Astrocyte (in vitro differentiated cells and primary cell): ENCODE data around the gene PHETA2. TPM values are rescaled to one million over a fixed set of nuclear protein-coding genes. Genes with fewer than 3 reads are reported as not detected.
"Not testable (repeated sequence)": the region's sequence is repeated elsewhere in the genome, so short reads cannot be mapped to it uniquely, and the experiment has no call there.

ENCODE experiments used
- DNase-seq: peaks from one replicate; pipeline ENCODE4 v3.0.0-alpha.2; 2010; ENCODE audit warnings: low read depth
- FAIRE-seq: peaks from 2 replicates; lab custom pipeline; 2011; peaks lifted over from hg19 to GRCh38; lab: Jason Lieb, UNC
- H2AFZ ChIP-seq: 2 replicates; pipeline ENCODE4 v1.6.0; 2012; ENCODE audit warnings: low read depth, low read length, inconsistent platforms
- H3K27ac ChIP-seq: 2 replicates; pipeline ENCODE4 v1.5.1; 2011; ENCODE audit warnings: low read depth, low read length, inconsistent platforms
- H3K27me3 ChIP-seq: 2 replicates; pipeline ENCODE4 v1.6.0; 2011; ENCODE audit warnings: low read length, inconsistent platforms; ENCODE audit not compliant: insufficient read depth
- H3K36me3 ChIP-seq: 2 replicates; pipeline ENCODE4 v1.5.1; 2011; ENCODE audit warnings: low read length, inconsistent platforms; ENCODE audit not compliant: insufficient read depth
- H3K4me1 ChIP-seq: 2 replicates; pipeline ENCODE4 v1.5.1; 2011; ENCODE audit warnings: low read length, inconsistent platforms; ENCODE audit not compliant: insufficient read depth
- H3K4me2 ChIP-seq: 2 replicates; pipeline ENCODE4 v1.6.0; 2012; ENCODE audit warnings: low read length, inconsistent platforms
- H3K4me3 ChIP-seq: 2 replicates; pipeline ENCODE4 v1.5.1; 2011; ENCODE audit warnings: low read depth, mild to moderate bottlenecking, low read length, inconsistent platforms; ENCODE audit not compliant: insufficient read depth
- H3K79me2 ChIP-seq: 2 replicates; pipeline ENCODE4 v1.6.0; 2012; ENCODE audit warnings: mild to moderate bottlenecking, low read length, inconsistent platforms; ENCODE audit not compliant: insufficient read depth
- H3K9ac ChIP-seq: 2 replicates; pipeline ENCODE4 v1.6.0; 2012; ENCODE audit warnings: mild to moderate bottlenecking, low read length, inconsistent platforms
- H3K9me3 ChIP-seq: 2 replicates; pipeline ENCODE4 v1.5.1; 2012; ENCODE audit warnings: low read depth, mild to moderate bottlenecking, low read length, inconsistent platforms; ENCODE audit not compliant: insufficient read depth
- H4K20me1 ChIP-seq: 2 replicates; pipeline ENCODE4 v1.6.0; 2012; ENCODE audit warnings: low read length, inconsistent platforms; ENCODE audit not compliant: insufficient read depth
- H3K27ac Mint-ChIP-seq: one replicate; pipeline ENCODE4 v1.8.0; 2021; ENCODE audit warnings: mild to moderate bottlenecking, mixed read lengths; ENCODE audit not compliant: unreplicated experiment
- H3K27me3 Mint-ChIP-seq: one replicate; pipeline ENCODE4 v1.8.0; 2021; ENCODE audit warnings: low read depth, mixed read lengths; ENCODE audit not compliant: unreplicated experiment
- H3K36me3 Mint-ChIP-seq: one replicate; pipeline ENCODE4 v1.8.0; 2021; ENCODE audit warnings: low read depth, mixed read lengths; ENCODE audit not compliant: unreplicated experiment
- H3K4me1 Mint-ChIP-seq: one replicate; pipeline ENCODE4 v1.8.0; 2021; ENCODE audit warnings: low read depth, mixed read lengths; ENCODE audit not compliant: unreplicated experiment
- H3K4me3 Mint-ChIP-seq: one replicate; pipeline ENCODE4 v1.8.0; 2021; ENCODE audit warnings: mild to moderate bottlenecking, moderate library complexity, mixed read lengths; ENCODE audit not compliant: unreplicated experiment
- H3K9me3 Mint-ChIP-seq: one replicate; pipeline ENCODE4 v1.8.0; 2021; ENCODE audit warnings: mild to moderate bottlenecking, mixed read lengths; ENCODE audit not compliant: unreplicated experiment
- CTCF ChIP-seq: IDR thresholded peaks from 2 replicates; pipeline ENCODE4 v1.5.1; 2011; ENCODE audit warnings: low read depth, mild to moderate bottlenecking, inconsistent platforms, low read length, moderate library complexity; ENCODE audit not compliant: insufficient read depth
- EZH2 ChIP-seq: IDR thresholded peaks from 2 replicates; pipeline ENCODE4 v1.6.1; 2012; ENCODE audit warnings: mild to moderate bottlenecking, low read length, inconsistent platforms; ENCODE audit not compliant: insufficient read depth
- total RNA-seq: library from RNA; stranded (reverse); gene quantifications from 2 replicates; pipeline ENCODE4 v1.2.1, GENCODE V29; 2021

Gene PHETA2
- total RNA-seq, 1 donor from 2014 or later = 0.18 TPM

GRCh38 chr22:42127606-42128005 is 53.6 kb downstream of the PHETA2 start:
- no peak overlapping the region for H3K27ac Mint-ChIP-seq
- H3K4me1 Mint-ChIP-seq = no peaks in the 10 kb centered on the region
- no peaks in the 10 kb centered on the region for H3K79me2 ChIP-seq

GRCh38 chr22:42128007-42128406 is 54.0 kb downstream of the PHETA2 start:
- not testable (repeated sequence) for H3K4me3 Mint-ChIP-seq, H3K4me1 Mint-ChIP-seq, H3K36me3 Mint-ChIP-seq, H3K27me3 ChIP-seq, FAIRE-seq, H2AFZ ChIP-seq, H3K4me1 ChIP-seq, H3K9ac ChIP-seq, H3K79me2 ChIP-seq, H3K4me2 ChIP-seq, H3K27me3 Mint-ChIP-seq, H3K27ac ChIP-seq, DNase-seq, H3K36me3 ChIP-seq, H3K4me3 ChIP-seq, H4K20me1 ChIP-seq, H3K9me3 Mint-ChIP-seq, H3K9me3 ChIP-seq
- H3K27ac Mint-ChIP-seq = peak overlapping the region; percentile 53

More at GRCh38 chr22:42127606-42128005, 53.6 kb downstream of the PHETA2 start:
- Histone ChIP-seq H4K20me1 (no peaks in the 10 kb centered on the region), H3K4me1 (no peaks in the 10 kb centered on the region), H2AFZ (no peak overlapping the region), H3K9me3 (no peaks in the 10 kb centered on the region), H3K36me3 (no peaks in the 10 kb centered on the region), H3K27ac (no peak overlapping the region), H3K9ac (no peak overlapping the region), H3K4me2 (no peak overlapping the region), H3K4me3 (no peak overlapping the region), H3K27me3 (no peaks in the 10 kb centered on the region)
- peaks cover 2% of the 10 kb centered on the region for H3K9me3 Mint-ChIP-seq
- FAIRE-seq (no peak), DNase-seq (no peak)
- peaks cover 3% of the 10 kb centered on the region for H3K27me3 Mint-ChIP-seq
- TF ChIP-seq CTCF = no peak
- no peak for TF ChIP-seq EZH2
- peaks cover 4% of the 10 kb centered on the region for H3K36me3 Mint-ChIP-seq
- H3K4me3 Mint-ChIP-seq = no peak overlapping the region

Other genes starting within 250 kb of the PHETA2 start
- gene SREBF2, start 241.1 kb upstream of the PHETA2 start, total RNA-seq = 72.5 and 83.9 TPM in 2 replicates
- not detected in 2 replicates for gene SHISA8, start 159.2 kb upstream of the PHETA2 start, total RNA-seq
- gene TNFRSF13C, start 147.4 kb upstream of the PHETA2 start, total RNA-seq = 0.12 TPM in 1 of 2 replicates, not detected in the other
- gene CENPM, start 127.1 kb upstream of the PHETA2 start, total RNA-seq = 0.84 and 2.0 TPM in 2 replicates
- gene SEPTIN3, start 104.8 kb upstream of the PHETA2 start, total RNA-seq = 0.43 and 0.52 TPM in 2 replicates
- not detected in 2 replicates for gene WBP2NL, start 75.5 kb upstream of the PHETA2 start, total RNA-seq
- gene NAGA, start 3.4 kb upstream of the PHETA2 start, total RNA-seq = 8.9 TPM in 2 replicates
- 29.3 and 31.1 TPM in 2 replicates for gene SMDT1, start 5.5 kb downstream of the PHETA2 start, total RNA-seq
- 58.6 and 58.7 TPM in 2 replicates for gene NDUFA6, start 16.5 kb downstream of the PHETA2 start, total RNA-seq
- 0.82 and 0.91 TPM in 2 replicates for gene CYP2D6, start 56.6 kb downstream of the PHETA2 start, total RNA-seq
- 37.3 and 37.6 TPM in 2 replicates for gene TCF20, start 196.4 kb downstream of the PHETA2 start, total RNA-seq